A549 treated with AZD2906 at 1 μM for 4 hours (cell line): ENCODE measurements around the gene QSOX2. TPM values are rescaled to one million over a fixed set of nuclear protein-coding genes. Genes with fewer than 3 reads are reported as not detected.

Source experiments
- total RNA-seq: library from RNA; stranded (reverse); fragments of 200-300 nt; extraction: Qiagen RNA extraction; gene quantifications from 5 replicates; pipeline ENCODE4 v1.2.3, GENCODE V29; 2022

The QSOX2 gene
- 23.2 to 26.8 TPM (median 25.2 TPM) in 5 replicates for total RNA-seq

GRCh38 chr9:136245219-136246150 lies at the start of gene QSOX2:
Gene QSOX2 (minus strand): TSS chr9:136245812. CDS start chr9:136245803, 9 bp downstream.

GRCh38 chr9:136204838-136205706 lies 40.5 kb downstream of the QSOX2 start, which contains the start of gene LHX3:
Gene LHX3 (minus strand): TSS chr9:136205128. CDS start chr9:136205012, 116 bp downstream.

Other genes with a start within 250 kb of the QSOX2 start
- 28.9 to 38.1 TPM (median 35.5 TPM) in 5 replicates for gene NACC2, start 150.5 kb downstream of the QSOX2 start, total RNA-seq
- gene TMEM250, start 126.9 kb downstream of the QSOX2 start, total RNA-seq, result 34.3 to 49.7 TPM (median 46.6 TPM) in 5 replicates
- gene LHX3, start 40.7 kb downstream of the QSOX2 start, total RNA-seq, result 0.07 to 0.08 TPM (median 0.08 TPM) in 4 of 5 replicates, not detected in the other
- gene CCDC187, start 58.3 kb upstream of the QSOX2 start, total RNA-seq, result 0.01 to 0.03 TPM (median 0.03 TPM) in 3 of 5 replicates, not detected in the others
- 9.6 to 16.0 TPM (median 14.4 TPM) in 5 replicates for gene GPSM1, start 81.7 kb upstream of the QSOX2 start, total RNA-seq
- 22.3 to 40.6 TPM (median 37.1 TPM) in 5 replicates for gene DNLZ, start 117.9 kb upstream of the QSOX2 start, total RNA-seq
- gene CARD9, start 127.9 kb upstream of the QSOX2 start, total RNA-seq, result 0.45 to 2.1 TPM (median 1.1 TPM) in 5 replicates
- 10.4 to 12.4 TPM (median 11.7 TPM) in 5 replicates for gene SNAPC4, start 154.4 kb upstream of the QSOX2 start, total RNA-seq
- gene ENTR1, start 164.8 kb upstream of the QSOX2 start, total RNA-seq, result 58.8 to 68.5 TPM (median 67.1 TPM) in 5 replicates
- 76.9 to 119 TPM (median 80.6 TPM) in 5 replicates for gene PMPCA, start 164.8 kb upstream of the QSOX2 start, total RNA-seq
- 13.7 to 23.1 TPM (median 20.4 TPM) in 5 replicates for gene INPP5E, start 194.0 kb upstream of the QSOX2 start, total RNA-seq
- 53.0 to 62.2 TPM (median 56.8 TPM) in 5 replicates for gene SEC16A, start 237.2 kb upstream of the QSOX2 start, total RNA-seq